ENCODE measurements around the gene TEAD1. TPM values are rescaled to one million over a fixed set of nuclear protein-coding genes. Genes with fewer than 3 reads are reported as not detected.

Gene TEAD1
- total RNA-seq, 1 donor from 2014 or later: 55.3 TPM

DNA sequence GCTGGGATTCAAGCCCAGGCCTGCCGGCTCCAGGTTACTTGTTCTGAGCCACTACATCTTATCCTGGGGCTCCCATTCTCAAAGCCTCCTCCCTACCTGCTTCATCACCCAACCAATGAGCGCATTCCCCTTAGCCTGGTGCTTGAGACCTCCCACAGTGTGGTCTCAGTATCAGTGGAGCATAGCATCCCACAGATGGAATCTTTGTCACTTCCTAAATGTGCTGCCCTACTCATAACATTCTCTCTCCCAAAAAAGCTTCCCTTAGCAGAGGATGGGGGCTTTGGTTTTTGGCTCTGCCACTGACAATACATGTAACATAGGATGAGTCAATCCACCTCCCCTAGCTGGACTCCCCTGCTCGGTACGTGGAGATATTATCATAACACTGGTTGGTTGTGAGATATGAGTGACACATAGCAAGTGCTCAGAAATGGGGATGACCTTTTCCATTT lies 28.8 kb downstream of the TEAD1 start:
- H3K27me3 ChIP-seq (ENCODE audit: control insufficient read depth in 3 of 3, insufficient read depth in 3 of 3, low read length in 3 of 3): no peaks in the 10 kb centered on the region
- H3K9ac ChIP-seq (ENCODE audit: low read depth in 1 of 3, low read length in 3 of 3): no peak overlapping the region
- H3K36me3 ChIP-seq (ENCODE audit: control insufficient read depth in 3 of 3, insufficient read depth in 3 of 3, low read length in 3 of 3): no peaks in the 10 kb centered on the region
- H3K4me3 ChIP-seq (ENCODE audit: low read length in 3 of 3): no peak overlapping the region
- no peak overlapping the region for H3K27ac ChIP-seq (ENCODE audit: low read depth, low read length)
- no peaks in the 10 kb centered on the region for H3K9me3 ChIP-seq (ENCODE audit: control insufficient read depth in 3 of 3, low read length in 3 of 3)
- H3K4me1 ChIP-seq (ENCODE audit: control insufficient read depth in 3 of 3, insufficient read depth in 3 of 3, low read length in 3 of 3): peaks cover 40 to 71% (median 56%) of the 10 kb centered on the region in 3 donors

DNA sequence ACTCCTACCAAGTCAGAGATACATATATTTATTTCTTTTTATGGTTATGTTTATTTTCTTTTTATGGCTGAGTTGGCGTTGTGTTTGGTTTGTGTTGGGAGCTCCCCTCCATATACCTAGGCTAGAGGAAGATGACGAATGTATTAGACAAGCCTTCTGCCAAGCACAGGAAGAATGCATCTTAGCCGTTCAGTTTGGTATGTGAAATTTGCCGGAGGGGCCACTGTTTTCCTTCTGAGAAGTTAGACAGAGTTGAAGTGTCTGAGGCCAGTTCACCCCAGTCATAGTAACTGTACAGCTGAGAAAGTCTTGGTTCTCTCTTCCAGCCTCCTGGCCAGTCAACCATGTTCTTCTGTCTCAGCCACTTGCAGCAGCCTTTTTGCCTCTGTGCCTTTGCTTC lies 29.8 kb downstream of the TEAD1 start:
- Histone ChIP-seq H3K4me1 (ENCODE audit: control insufficient read depth in 3 of 3, insufficient read depth in 3 of 3, low read length in 3 of 3) (peaks cover 44 to 74% (median 58%) of the 10 kb centered on the region in 3 donors), H3K27ac (ENCODE audit: low read depth, low read length) (no peak overlapping the region), H3K9me3 (ENCODE audit: control insufficient read depth in 3 of 3, low read length in 3 of 3) (no peaks in the 10 kb centered on the region), H3K4me3 (ENCODE audit: low read length in 3 of 3) (no peak overlapping the region), H3K9ac (ENCODE audit: low read depth in 1 of 3, low read length in 3 of 3) (no peak overlapping the region), H3K36me3 (ENCODE audit: control insufficient read depth in 3 of 3, insufficient read depth in 3 of 3, low read length in 3 of 3) (no peaks in the 10 kb centered on the region), H3K27me3 (ENCODE audit: control insufficient read depth in 3 of 3, insufficient read depth in 3 of 3, low read length in 3 of 3) (no peaks in the 10 kb centered on the region)

DNA sequence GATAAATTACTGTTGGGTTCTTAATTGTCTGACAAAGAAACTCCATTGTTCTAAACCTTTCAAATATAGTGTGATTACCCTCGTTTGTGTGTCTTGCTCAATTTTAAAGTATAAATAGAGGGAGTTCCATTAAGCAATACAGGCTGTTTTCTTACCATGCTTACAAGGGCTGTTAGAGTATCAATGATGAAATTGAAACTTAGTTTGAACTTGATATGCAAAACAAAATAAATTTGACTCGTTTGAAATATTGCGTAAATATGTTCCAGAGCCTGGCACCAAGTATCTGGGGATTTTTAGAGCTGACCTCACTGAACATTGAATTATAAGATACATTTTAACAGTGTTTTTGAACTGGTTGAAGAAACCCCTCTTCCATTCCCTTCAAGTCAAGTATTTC lies 31.7 kb downstream of the TEAD1 start:
- peaks cover 40 to 70% (median 51%) of the 10 kb centered on the region in 3 donors for H3K4me1 ChIP-seq (ENCODE audit: control insufficient read depth in 3 of 3, insufficient read depth in 3 of 3, low read length in 3 of 3)
- H3K9me3 ChIP-seq (ENCODE audit: control insufficient read depth in 3 of 3, low read length in 3 of 3): no peaks in the 10 kb centered on the region
- no peak overlapping the region for H3K9ac ChIP-seq (ENCODE audit: low read depth in 1 of 3, low read length in 3 of 3)
- H3K4me3 ChIP-seq (ENCODE audit: low read length in 3 of 3): no peak overlapping the region
- no peaks in the 10 kb centered on the region for H3K27me3 ChIP-seq (ENCODE audit: control insufficient read depth in 3 of 3, insufficient read depth in 3 of 3, low read length in 3 of 3)
- no peak overlapping the region for H3K27ac ChIP-seq (ENCODE audit: low read depth, low read length)
- H3K36me3 ChIP-seq (ENCODE audit: control insufficient read depth in 3 of 3, insufficient read depth in 3 of 3, low read length in 3 of 3): no peaks in the 10 kb centered on the region

DNA sequence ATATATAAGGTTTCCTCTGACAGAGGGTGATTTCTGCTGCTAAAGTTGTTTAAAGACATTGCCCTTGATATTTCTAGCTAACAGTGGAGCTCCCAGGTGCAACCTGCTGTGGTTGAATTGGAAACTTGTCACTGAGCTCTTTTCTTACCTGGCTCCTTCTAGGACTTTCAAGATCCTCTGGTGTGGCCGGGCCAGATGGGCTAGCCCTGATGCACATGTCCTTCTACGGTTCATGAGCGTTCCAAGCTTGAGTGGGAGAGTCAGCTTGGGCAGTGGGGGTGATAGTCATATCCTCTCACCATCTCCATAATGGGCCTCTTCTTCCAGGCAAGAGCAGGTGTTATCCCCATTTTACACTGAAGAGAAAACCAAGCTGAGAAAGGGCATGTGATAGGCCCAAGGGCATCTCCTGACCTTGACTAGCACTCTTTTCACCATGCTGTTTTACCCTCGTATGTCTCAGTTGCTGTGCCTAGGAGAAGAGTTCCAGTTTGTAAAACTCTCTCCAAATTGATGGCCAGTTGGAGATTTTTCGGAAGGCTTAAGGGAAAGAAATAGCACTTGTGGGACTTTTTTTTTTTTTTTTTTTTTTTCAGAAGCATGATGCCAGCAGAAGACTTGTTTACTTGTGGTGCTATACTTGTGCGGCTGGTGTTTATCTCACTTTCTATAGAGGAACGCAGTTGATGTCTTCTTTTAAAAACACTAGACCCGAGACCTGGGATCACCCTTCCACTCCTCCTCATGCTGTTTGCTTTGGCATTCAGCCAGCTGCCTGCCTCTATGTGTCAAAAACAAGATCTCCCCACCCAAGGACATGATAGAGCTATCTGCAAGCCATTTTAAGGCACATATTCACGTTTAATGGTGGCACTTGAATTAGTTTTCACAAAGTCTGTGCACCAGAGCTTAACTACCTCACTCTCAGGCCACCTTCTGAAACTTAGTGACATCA lies 32.6 kb downstream of the TEAD1 start:
- Histone ChIP-seq H3K4me1 (ENCODE audit: control insufficient read depth in 3 of 3, insufficient read depth in 3 of 3, low read length in 3 of 3) (peaks cover 36 to 71% (median 49%) of the 10 kb centered on the region in 3 donors), H3K9me3 (ENCODE audit: control insufficient read depth in 3 of 3, low read length in 3 of 3) (no peaks in the 10 kb centered on the region), H3K9ac (ENCODE audit: low read depth in 1 of 3, low read length in 3 of 3) (no peak overlapping the region), H3K4me3 (ENCODE audit: low read length in 3 of 3) (no peak overlapping the region), H3K27ac (ENCODE audit: low read depth, low read length) (peak overlapping the region; percentile 23), H3K27me3 (ENCODE audit: control insufficient read depth in 3 of 3, insufficient read depth in 3 of 3, low read length in 3 of 3) (no peaks in the 10 kb centered on the region), H3K36me3 (ENCODE audit: control insufficient read depth in 3 of 3, insufficient read depth in 3 of 3, low read length in 3 of 3) (no peaks in the 10 kb centered on the region)

DNA sequence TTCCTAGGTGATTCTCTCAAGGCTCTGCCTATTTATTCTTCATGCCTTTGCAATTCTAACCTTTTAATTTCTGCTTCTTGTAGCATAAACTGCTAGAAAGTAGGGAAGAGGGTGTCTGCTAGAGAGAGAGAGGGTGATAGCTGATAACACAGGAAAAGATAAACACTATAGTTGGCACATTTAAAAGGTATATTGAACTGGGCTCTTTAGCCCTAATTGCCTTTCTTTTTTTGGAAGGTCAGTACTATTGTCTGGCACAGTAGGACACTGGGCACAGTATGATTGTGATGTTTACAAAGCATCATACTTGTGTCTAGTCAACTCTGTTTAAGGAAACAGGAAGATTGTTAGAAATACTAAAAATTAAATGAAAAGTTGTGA lies 33.3 kb downstream of the TEAD1 start:
- peaks cover 32 to 71% (median 46%) of the 10 kb centered on the region in 3 donors for H3K4me1 ChIP-seq (ENCODE audit: control insufficient read depth in 3 of 3, insufficient read depth in 3 of 3, low read length in 3 of 3)
- no peaks in the 10 kb centered on the region for H3K36me3 ChIP-seq (ENCODE audit: control insufficient read depth in 3 of 3, insufficient read depth in 3 of 3, low read length in 3 of 3)
- no peak overlapping the region for H3K9ac ChIP-seq (ENCODE audit: low read depth in 1 of 3, low read length in 3 of 3)
- no peaks in the 10 kb centered on the region for H3K9me3 ChIP-seq (ENCODE audit: control insufficient read depth in 3 of 3, low read length in 3 of 3)
- H3K27ac ChIP-seq (ENCODE audit: low read depth, low read length): no peak overlapping the region
- no peak overlapping the region for H3K4me3 ChIP-seq (ENCODE audit: low read length in 3 of 3)
- H3K27me3 ChIP-seq (ENCODE audit: control insufficient read depth in 3 of 3, insufficient read depth in 3 of 3, low read length in 3 of 3): no peaks in the 10 kb centered on the region

DNA sequence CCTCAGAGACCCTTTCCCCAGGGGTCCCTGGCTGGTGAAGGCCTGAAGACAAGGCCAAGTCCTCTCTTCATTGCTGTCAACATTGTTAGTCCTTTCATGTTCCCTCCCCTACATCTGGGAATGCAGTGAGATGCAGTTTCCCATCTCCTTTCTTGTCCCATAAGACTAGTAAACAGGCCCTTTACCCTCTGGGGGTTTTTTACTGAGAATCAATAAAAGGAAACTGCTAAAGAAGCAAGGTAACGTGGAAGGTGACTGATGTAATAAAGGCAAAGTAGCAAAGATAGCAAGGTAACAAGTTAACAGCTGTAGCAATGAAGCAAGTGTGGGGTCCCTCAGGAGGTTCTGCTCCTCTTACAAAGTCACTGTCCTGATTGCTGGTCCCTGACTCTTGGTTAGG lies 37.3 kb downstream of the TEAD1 start:
- Histone ChIP-seq H3K27ac (ENCODE audit: low read depth, low read length) (no peak overlapping the region), H3K9me3 (ENCODE audit: control insufficient read depth in 3 of 3, low read length in 3 of 3) (no peaks in the 10 kb centered on the region), H3K9ac (ENCODE audit: low read depth in 1 of 3, low read length in 3 of 3) (no peak overlapping the region), H3K27me3 (ENCODE audit: control insufficient read depth in 3 of 3, insufficient read depth in 3 of 3, low read length in 3 of 3) (no peaks in the 10 kb centered on the region), H3K4me1 (ENCODE audit: control insufficient read depth in 3 of 3, insufficient read depth in 3 of 3, low read length in 3 of 3) (peaks cover 45 to 61% (median 50%) of the 10 kb centered on the region in 3 donors), H3K4me3 (ENCODE audit: low read length in 3 of 3) (no peak overlapping the region), H3K36me3 (ENCODE audit: control insufficient read depth in 3 of 3, insufficient read depth in 3 of 3, low read length in 3 of 3) (no peaks in the 10 kb centered on the region)

DNA sequence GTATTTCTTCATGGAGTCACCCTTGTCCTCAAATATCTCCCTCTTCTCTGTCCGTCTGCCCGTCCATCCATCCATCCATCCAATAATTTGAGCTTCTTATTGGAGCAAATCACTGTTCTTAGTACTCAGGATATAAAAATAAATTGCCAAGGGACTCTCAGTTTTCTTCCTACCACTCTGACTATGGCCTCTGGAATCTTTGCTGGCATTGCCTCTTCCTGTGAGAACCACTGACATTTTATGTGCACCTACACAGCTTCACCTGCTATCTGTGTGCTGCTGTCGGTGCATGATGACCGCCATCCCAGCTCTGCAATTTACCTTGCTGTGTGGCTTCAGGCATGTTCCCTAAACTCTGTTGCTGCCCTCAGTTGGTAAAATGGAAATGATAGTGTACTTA lies 37.9 kb downstream of the TEAD1 start:
- H3K9ac ChIP-seq (ENCODE audit: low read depth in 1 of 3, low read length in 3 of 3): no peak overlapping the region
- H3K4me1 ChIP-seq (ENCODE audit: control insufficient read depth in 3 of 3, insufficient read depth in 3 of 3, low read length in 3 of 3): peaks cover 43 to 62% (median 50%) of the 10 kb centered on the region in 3 donors
- no peaks in the 10 kb centered on the region for H3K36me3 ChIP-seq (ENCODE audit: control insufficient read depth in 3 of 3, insufficient read depth in 3 of 3, low read length in 3 of 3)
- no peak overlapping the region for H3K4me3 ChIP-seq (ENCODE audit: low read length in 3 of 3)
- no peak overlapping the region for H3K27ac ChIP-seq (ENCODE audit: low read depth, low read length)
- no peaks in the 10 kb centered on the region for H3K27me3 ChIP-seq (ENCODE audit: control insufficient read depth in 3 of 3, insufficient read depth in 3 of 3, low read length in 3 of 3)
- H3K9me3 ChIP-seq (ENCODE audit: control insufficient read depth in 3 of 3, low read length in 3 of 3): no peaks in the 10 kb centered on the region

DNA sequence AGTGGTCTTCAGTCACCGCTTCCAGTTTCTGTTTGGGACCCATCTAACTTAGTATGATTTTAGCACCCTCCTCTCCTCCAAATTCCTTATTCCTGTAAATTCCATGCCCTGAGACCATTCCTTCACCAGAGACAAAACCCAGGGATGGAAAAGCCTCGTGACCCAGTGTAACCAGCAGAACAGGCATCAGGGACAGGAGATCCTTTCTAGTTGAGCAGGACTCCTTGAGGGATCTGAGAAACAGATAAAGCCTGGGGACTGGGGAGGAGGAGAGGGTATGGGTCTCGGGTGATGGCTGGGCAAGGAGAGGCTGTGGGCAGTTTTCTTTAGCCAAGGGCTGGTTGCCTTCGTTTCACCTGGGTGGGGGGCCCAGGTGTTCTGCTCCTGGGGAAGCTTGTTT lies 40.9 kb downstream of the TEAD1 start:
- Histone ChIP-seq H3K4me3 (ENCODE audit: low read length in 3 of 3) (no peak overlapping the region), H3K9me3 (ENCODE audit: control insufficient read depth in 3 of 3, low read length in 3 of 3) (no peaks in the 10 kb centered on the region), H3K4me1 (ENCODE audit: control insufficient read depth in 3 of 3, insufficient read depth in 3 of 3, low read length in 3 of 3) (peaks cover 39 to 67% (median 46%) of the 10 kb centered on the region in 3 donors), H3K9ac (ENCODE audit: low read depth in 1 of 3, low read length in 3 of 3) (no peak overlapping the region), H3K27ac (ENCODE audit: low read depth, low read length) (no peak overlapping the region), H3K27me3 (ENCODE audit: control insufficient read depth in 3 of 3, insufficient read depth in 3 of 3, low read length in 3 of 3) (no peaks in the 10 kb centered on the region), H3K36me3 (ENCODE audit: control insufficient read depth in 3 of 3, insufficient read depth in 3 of 3, low read length in 3 of 3) (no peaks in the 10 kb centered on the region)

DNA sequence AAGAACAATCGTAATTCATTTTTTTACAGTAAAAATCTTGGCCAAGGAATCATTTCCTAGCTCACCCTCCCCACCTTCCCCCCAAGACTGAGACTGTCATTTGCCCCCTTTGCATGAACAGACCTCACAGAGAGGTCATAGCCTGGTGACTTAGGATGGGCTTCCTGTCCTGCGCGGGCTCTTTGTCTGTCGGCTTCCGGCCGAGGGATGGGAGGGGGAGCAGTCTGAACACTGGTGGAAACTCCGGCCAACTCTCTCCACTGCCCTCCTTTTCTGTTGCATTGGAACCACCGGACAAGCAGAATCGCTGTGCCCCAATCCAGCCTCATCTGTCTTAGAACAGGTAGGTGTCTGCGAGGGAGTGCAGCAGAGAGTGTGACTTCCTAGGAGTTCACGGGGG lies 41.7 kb downstream of the TEAD1 start:
- Histone ChIP-seq H3K27me3 (ENCODE audit: control insufficient read depth in 3 of 3, insufficient read depth in 3 of 3, low read length in 3 of 3) (no peaks in the 10 kb centered on the region), H3K9me3 (ENCODE audit: control insufficient read depth in 3 of 3, low read length in 3 of 3) (no peaks in the 10 kb centered on the region), H3K27ac (ENCODE audit: low read depth, low read length) (no peak overlapping the region), H3K4me1 (ENCODE audit: control insufficient read depth in 3 of 3, insufficient read depth in 3 of 3, low read length in 3 of 3) (peaks cover 47 to 68% (median 50%) of the 10 kb centered on the region in 3 donors), H3K4me3 (ENCODE audit: low read length in 3 of 3) (no peak overlapping the region), H3K9ac (ENCODE audit: low read depth in 1 of 3, low read length in 3 of 3) (no peak overlapping the region), H3K36me3 (ENCODE audit: control insufficient read depth in 3 of 3, insufficient read depth in 3 of 3, low read length in 3 of 3) (no peaks in the 10 kb centered on the region)

DNA sequence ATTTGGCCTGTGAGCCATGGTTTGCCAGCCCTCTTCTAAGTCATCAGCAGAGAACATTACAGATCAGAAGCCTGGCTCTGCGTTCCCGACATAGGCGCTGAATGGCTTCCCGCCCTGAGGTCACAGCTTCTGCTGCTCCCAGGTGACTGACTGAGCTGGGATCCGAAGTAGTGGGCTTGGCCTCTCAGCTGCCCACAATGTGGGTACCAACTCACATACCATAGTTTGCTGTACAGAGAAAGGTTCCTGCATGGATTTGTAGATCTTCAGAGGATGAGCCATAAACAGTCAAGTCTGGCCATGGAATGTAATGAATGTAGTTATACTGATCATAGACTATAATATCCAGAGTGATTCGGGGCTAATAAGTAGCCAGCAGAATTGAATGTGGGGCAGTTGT lies 42.6 kb downstream of the TEAD1 start:
- Histone ChIP-seq H3K36me3 (ENCODE audit: control insufficient read depth in 3 of 3, insufficient read depth in 3 of 3, low read length in 3 of 3) (no peaks in the 10 kb centered on the region), H3K27me3 (ENCODE audit: control insufficient read depth in 3 of 3, insufficient read depth in 3 of 3, low read length in 3 of 3) (no peaks in the 10 kb centered on the region), H3K4me1 (ENCODE audit: control insufficient read depth in 3 of 3, insufficient read depth in 3 of 3, low read length in 3 of 3) (peaks cover 50 to 68% (median 51%) of the 10 kb centered on the region in 3 donors), H3K27ac (ENCODE audit: low read depth, low read length) (no peak overlapping the region), H3K9ac (ENCODE audit: low read depth in 1 of 3, low read length in 3 of 3) (no peak overlapping the region), H3K9me3 (ENCODE audit: control insufficient read depth in 3 of 3, low read length in 3 of 3) (no peaks in the 10 kb centered on the region), H3K4me3 (ENCODE audit: low read length in 3 of 3) (no peak overlapping the region)
